ENCODE measurements around the gene SLC12A9. TPM values are rescaled to one million over a fixed set of nuclear protein-coding genes. Genes with fewer than 3 reads are reported as not detected.

Gene SLC12A9
- total and polyA plus RNA-seq, 2 of the 4 experiments (the other 2 are of a cell fraction), result 4.5 to 16.2 TPM

GRCh38 chr7:100859856-100860255, 7.3 kb downstream of the SLC12A9 start:
- no peak overlapping the region for H2BK5ac ChIP-seq (ENCODE audit: low read depth, low read length, poor library complexity, severe bottlenecking)
- no TSS peak for BruUV-seq (replicated peaks)

More at GRCh38 chr7:100859856-100860255, 7.3 kb downstream of the SLC12A9 start:
- ChIA-PET POLR2A (ENCODE audit: unreplicated experiment) (no interaction called here), CTCF (no interaction called here)
- no peak overlapping the region for H2BK20ac ChIP-seq (ENCODE audit: low read depth, low read length)
- no peak overlapping the region for H2BK120ac ChIP-seq (ENCODE audit: low read depth, low read length)
- WGBS, 2 experiments (ENCODE audit: extremely low coverage in 2 of 2, insufficient read length in 1 of 2), result 98% methylated on average over 9 of the region's 15 CpGs; no CpG with 5 or more reads in 1 of the 2 experiments
- peak overlapping the region; percentile 28 for H2AK9ac ChIP-seq (replicated peaks; ENCODE audit: low read depth, low read length, poor library complexity)
- no peak overlapping the region for H4K8ac ChIP-seq (ENCODE audit: low read depth in 2 of 2, low read length in 2 of 2)
- H4K20me1 ChIP-seq (ENCODE audit: insufficient read depth, low read length), result no peaks in the 10 kb centered on the region; the same call in 1 of the 2 replicates
- H3K27me3 ChIP-seq (ENCODE audit: control insufficient read depth, insufficient read depth, low read length), result no peaks in the 10 kb centered on the region
- H3K18ac ChIP-seq (ENCODE audit: low read depth, low read length), result no peak overlapping the region
- H3K36me3 ChIP-seq (ENCODE audit: control insufficient read depth, insufficient read depth, low read length), result peaks cover 32% of the 10 kb centered on the region
- DNase-seq, result no peak
- H2AK5ac ChIP-seq (ENCODE audit: low read depth, low read length), result no peak overlapping the region
- no peak overlapping the region for H3K14ac ChIP-seq (replicated peaks; ENCODE audit: low read depth, low read length)
- H4K5ac ChIP-seq (ENCODE audit: low read depth, low read length), result no peak overlapping the region
- ATAC-seq (ENCODE audit: low read depth), result no peak
- TF ChIP-seq FOS (IDR thresholded peaks at IDR 0.05; ENCODE audit: low read depth, low read length) (no peak), POLR2A (IDR thresholded peaks at IDR 0.05; ENCODE audit: low read depth, low read length) (no peak), RCOR1 (IDR thresholded peaks at IDR 0.05; ENCODE audit: insufficient replicate concordance, low read length) (no peak), RAD21 (IDR thresholded peaks at IDR 0.05; ENCODE audit: low read length) (no peak), RFX5 (IDR thresholded peaks at IDR 0.05; ENCODE audit: low read depth, low read length) (no peak), MAZ (IDR thresholded peaks at IDR 0.05; ENCODE audit: borderline replicate concordance, low read depth, low read length) (no peak), CEBPB (IDR thresholded peaks at IDR 0.05; ENCODE audit: low read depth, low read length) (no peak), CHD1 (IDR thresholded peaks at IDR 0.05; ENCODE audit: low read depth, low read length) (no peak), SMC3 (IDR thresholded peaks at IDR 0.05; ENCODE audit: low read depth, low read length) (no peak), MXI1 (IDR thresholded peaks at IDR 0.05; ENCODE audit: borderline replicate concordance, low read depth, low read length) (no peak), NFE2L2 (IDR thresholded peaks at IDR 0.05; ENCODE audit: low read depth, low read length) (no peak), BHLHE40 (IDR thresholded peaks at IDR 0.05; ENCODE audit: low read depth, low read length) (no peak), MAFK (IDR thresholded peaks at IDR 0.05; ENCODE audit: low read depth, low read length) (no peak)
- TF ChIP-seq, protein P1, sequence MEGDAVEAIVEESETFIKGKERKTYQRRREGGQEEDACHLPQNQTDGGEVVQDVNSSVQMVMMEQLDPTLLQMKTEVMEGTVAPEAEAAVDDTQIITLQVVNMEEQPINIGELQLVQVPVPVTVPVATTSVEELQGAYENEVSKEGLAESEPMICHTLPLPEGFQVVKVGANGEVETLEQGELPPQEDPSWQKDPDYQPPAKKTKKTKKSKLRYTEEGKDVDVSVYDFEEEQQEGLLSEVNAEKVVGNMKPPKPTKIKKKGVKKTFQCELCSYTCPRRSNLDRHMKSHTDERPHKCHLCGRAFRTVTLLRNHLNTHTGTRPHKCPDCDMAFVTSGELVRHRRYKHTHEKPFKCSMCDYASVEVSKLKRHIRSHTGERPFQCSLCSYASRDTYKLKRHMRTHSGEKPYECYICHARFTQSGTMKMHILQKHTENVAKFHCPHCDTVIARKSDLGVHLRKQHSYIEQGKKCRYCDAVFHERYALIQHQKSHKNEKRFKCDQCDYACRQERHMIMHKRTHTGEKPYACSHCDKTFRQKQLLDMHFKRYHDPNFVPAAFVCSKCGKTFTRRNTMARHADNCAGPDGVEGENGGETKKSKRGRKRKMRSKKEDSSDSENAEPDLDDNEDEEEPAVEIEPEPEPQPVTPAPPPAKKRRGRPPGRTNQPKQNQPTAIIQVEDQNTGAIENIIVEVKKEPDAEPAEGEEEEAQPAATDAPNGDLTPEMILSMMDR (conservative IDR thresholded peaks at IDR 0.05; ENCODE audit: low read depth, low read length), result no peak
- TF ChIP-seq, protein P2, sequence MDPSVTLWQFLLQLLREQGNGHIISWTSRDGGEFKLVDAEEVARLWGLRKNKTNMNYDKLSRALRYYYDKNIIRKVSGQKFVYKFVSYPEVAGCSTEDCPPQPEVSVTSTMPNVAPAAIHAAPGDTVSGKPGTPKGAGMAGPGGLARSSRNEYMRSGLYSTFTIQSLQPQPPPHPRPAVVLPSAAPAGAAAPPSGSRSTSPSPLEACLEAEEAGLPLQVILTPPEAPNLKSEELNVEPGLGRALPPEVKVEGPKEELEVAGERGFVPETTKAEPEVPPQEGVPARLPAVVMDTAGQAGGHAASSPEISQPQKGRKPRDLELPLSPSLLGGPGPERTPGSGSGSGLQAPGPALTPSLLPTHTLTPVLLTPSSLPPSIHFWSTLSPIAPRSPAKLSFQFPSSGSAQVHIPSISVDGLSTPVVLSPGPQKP (IDR thresholded peaks at IDR 0.05; ENCODE audit: borderline replicate concordance, low read depth, low read length), result no peak
- TF ChIP-seq, protein P3, sequence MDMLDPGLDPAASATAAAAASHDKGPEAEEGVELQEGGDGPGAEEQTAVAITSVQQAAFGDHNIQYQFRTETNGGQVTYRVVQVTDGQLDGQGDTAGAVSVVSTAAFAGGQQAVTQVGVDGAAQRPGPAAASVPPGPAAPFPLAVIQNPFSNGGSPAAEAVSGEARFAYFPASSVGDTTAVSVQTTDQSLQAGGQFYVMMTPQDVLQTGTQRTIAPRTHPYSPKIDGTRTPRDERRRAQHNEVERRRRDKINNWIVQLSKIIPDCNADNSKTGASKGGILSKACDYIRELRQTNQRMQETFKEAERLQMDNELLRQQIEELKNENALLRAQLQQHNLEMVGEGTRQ (IDR thresholded peaks at IDR 0.05; ENCODE audit: low read depth, low read length), result no peak
- no peak overlapping the region for H3K23ac ChIP-seq (ENCODE audit: low read depth, low read length)
- no peaks in the 10 kb centered on the region for H3K9me1 ChIP-seq (ENCODE audit: insufficient read depth, low read length)
- H4K91ac ChIP-seq (ENCODE audit: insufficient read depth, low read depth, low read length), result no peak overlapping the region
- H3K9ac ChIP-seq (ENCODE audit: low read depth, low read length), result no peak overlapping the region
- no peak overlapping the region for H2BK15ac ChIP-seq (ENCODE audit: low read depth, low read length)
- H3K27ac ChIP-seq (ENCODE audit: insufficient read depth, low read length), result no peak overlapping the region
- H3K79me1 ChIP-seq (ENCODE audit: low read depth in 1 of 2, low read length in 2 of 2), result peaks cover 8 to 10% of the 10 kb centered on the region in 2 experiments
- no peak overlapping the region for H3K4ac ChIP-seq (ENCODE audit: low read depth, low read length)
- H3K4me3 ChIP-seq (ENCODE audit: insufficient read depth, low read depth, low read length), result no peak overlapping the region
- H3K4me2 ChIP-seq (ENCODE audit: low read depth, low read length), result no peak overlapping the region
- dilution Hi-C loops (cut with HindIII; ENCODE audit: low sequenced_read_pairs, unreplicated experiment), result no loop called here
- no peak overlapping the region for H2AFZ ChIP-seq (replicated peaks; ENCODE audit: low read length, poor library complexity)
- in situ Hi-C loops (cut with MboI; ENCODE audit: low sequenced_read_pairs), result loop anchor here (5.0 to 25.0 kb wide), 3 partner anchors 153 to 398 kb away; partner anchors contain the start of genes FBXO24, LRCH4, POP7 and SPACDR
- no peak overlapping the region for H3K56ac ChIP-seq (ENCODE audit: extremely low read depth, insufficient read depth, low read length)
- intact Hi-C loops (cut with micrococcal nuclease), result no loop called here
- no peaks in the 10 kb centered on the region for H3K4me1 ChIP-seq (ENCODE audit: control insufficient read depth, insufficient read depth, low read length)
- H3K9me3 ChIP-seq (ENCODE audit: control insufficient read depth, insufficient read depth, low read length), result no peaks in the 10 kb centered on the region

All from IMR-90 (cell line).